IMR-90 (cell line): ENCODE results near the gene MXD4. TPM values are rescaled to one million over a fixed set of nuclear protein-coding genes. Genes with fewer than 3 reads are reported as not detected.

Experiments used
- ATAC-seq: fragments of 200-7000 bp; cut with Tn5 transposase; 2 replicates; pipeline ENCODE4 v1.9.1; 2020; ENCODE audit warnings: low read depth, mild to moderate bottlenecking, moderate library complexity
- BruUV-seq: library from RNA; stranded (reverse); fragments of 400-500 nt; replicated peaks from 2 replicates; lab custom pipeline; 2021; lab: Mats Ljungman, UMichigan
- CTCF ChIA-PET: fragments of 300-600 bp; formaldehyde crosslinking; extraction: SDS; loops from one replicate; lab custom pipeline; 2021; ENCODE audit warnings: antibody characterized with exemption; lab: Yijun Ruan, JAX
- POLR2A ChIA-PET: fragments of 300-600 bp; sonication (Branson Sonifier 250); formaldehyde crosslinking; loops from one replicate; lab custom pipeline; 2022; ENCODE audit warnings: antibody characterized with exemption; ENCODE audit not compliant: unreplicated experiment; lab: Charles Lee
- DNase-seq: peaks from one replicate; pipeline ENCODE4 v3.0.0; 2013
- H2AFZ ChIP-seq: replicated peaks from 2 replicates; pipeline ENCODE3; 2013; ENCODE audit warnings: low read length, mild to moderate bottlenecking; ENCODE audit not compliant: poor library complexity
- H2AK5ac ChIP-seq: 2 replicates; pipeline ENCODE4 v1.6.1; 2013; ENCODE audit warnings: low read depth, low read length, inconsistent platforms
- H2AK9ac ChIP-seq: replicated peaks from 2 replicates; pipeline ENCODE3; 2013; ENCODE audit warnings: mild to moderate bottlenecking, low read depth, low read length, moderate library complexity; ENCODE audit not compliant: poor library complexity
- H2BK120ac ChIP-seq: 2 replicates; pipeline ENCODE4 v1.6.1; 2013; ENCODE audit warnings: low read depth, low read length, inconsistent platforms
- H2BK15ac ChIP-seq: 3 replicates; pipeline ENCODE4 v1.6.1; 2013; ENCODE audit warnings: low read depth, low read length, inconsistent platforms
- H2BK20ac ChIP-seq: 2 replicates; pipeline ENCODE4 v1.6.1; 2013; ENCODE audit warnings: low read depth, mild to moderate bottlenecking, inconsistent platforms, low read length, moderate library complexity
- H2BK5ac ChIP-seq: 2 replicates; pipeline ENCODE4 v1.6.1; 2013; ENCODE audit warnings: mild to moderate bottlenecking, low read depth, low read length, inconsistent platforms; ENCODE audit not compliant: poor library complexity, severe bottlenecking
- H3K14ac ChIP-seq: replicated peaks from 2 replicates; pipeline ENCODE4 v1.6.1; 2013; ENCODE audit warnings: low read depth, low read length, inconsistent platforms
- H3K18ac ChIP-seq: 2 replicates; pipeline ENCODE4 v1.6.1; 2013; ENCODE audit warnings: low read depth, low read length, control low read depth
- H3K23ac ChIP-seq: 2 replicates; pipeline ENCODE4 v1.6.1; 2013; ENCODE audit warnings: low read depth, low read length, inconsistent platforms
- H3K27ac ChIP-seq: 2 replicates; pipeline ENCODE4 v1.5.1; 2013; ENCODE audit warnings: mild to moderate bottlenecking, control low read depth, low read length; ENCODE audit not compliant: insufficient read depth
- H3K27me3 ChIP-seq: 2 replicates; pipeline ENCODE4 v1.6.1; 2013; ENCODE audit warnings: low read length; ENCODE audit not compliant: control insufficient read depth, insufficient read depth
- H3K36me3 ChIP-seq: 2 replicates; pipeline ENCODE4 v1.6.1; 2013; ENCODE audit warnings: low read length, mixed read lengths; ENCODE audit not compliant: control insufficient read depth, insufficient read depth
- H3K4ac ChIP-seq: 2 replicates; pipeline ENCODE4 v1.6.1; 2013; ENCODE audit warnings: low read depth, low read length, inconsistent platforms
- H3K4me1 ChIP-seq: 2 replicates; pipeline ENCODE4 v1.6.1; 2013; ENCODE audit warnings: low read length, mixed read lengths; ENCODE audit not compliant: control insufficient read depth, insufficient read depth
- H3K4me2 ChIP-seq: 2 replicates; pipeline ENCODE4 v1.6.1; 2013; ENCODE audit warnings: low read depth, mild to moderate bottlenecking, control low read depth, low read length, moderate library complexity
- H3K4me3 ChIP-seq: 2 replicates; pipeline ENCODE4 v1.5.1; 2013; ENCODE audit warnings: low read depth, mild to moderate bottlenecking, control low read depth, low read length, moderate library complexity; ENCODE audit not compliant: insufficient read depth
- H3K56ac ChIP-seq: 2 replicates; pipeline ENCODE4 v1.6.1; 2013; ENCODE audit warnings: low read length, inconsistent platforms; ENCODE audit not compliant: insufficient read depth; ENCODE audit errors: extremely low read depth
- H3K79me1 ChIP-seq, 2 experiments: 2 replicates each; pipeline ENCODE4 v1.6.1; 2013; ENCODE audit warnings: low read length in 2 of 2, inconsistent platforms in 1 of 2, low read depth in 1 of 2
- H3K9ac ChIP-seq: 2 replicates; pipeline ENCODE4 v1.6.1; 2013; ENCODE audit warnings: low read depth, low read length, control low read depth
- H3K9me1 ChIP-seq: 2 replicates; pipeline ENCODE4 v1.6.1; 2013; ENCODE audit warnings: low read length, inconsistent platforms; ENCODE audit not compliant: insufficient read depth
- H3K9me3 ChIP-seq: 2 replicates; pipeline ENCODE4 v1.6.1; 2013; ENCODE audit warnings: low read length; ENCODE audit not compliant: control insufficient read depth, insufficient read depth
- H4K20me1 ChIP-seq: 2 replicates; pipeline ENCODE4 v1.6.1; 2013; ENCODE audit warnings: low read length, inconsistent platforms; ENCODE audit not compliant: insufficient read depth
- H4K5ac ChIP-seq: 2 replicates; pipeline ENCODE4 v1.6.1; 2013; ENCODE audit warnings: mild to moderate bottlenecking, low read depth, low read length, control low read depth
- H4K8ac ChIP-seq, 2 experiments: 2 replicates each; pipeline ENCODE4 v1.6.1; 2013; ENCODE audit warnings: low read depth in 2 of 2, low read length in 2 of 2, control low read depth in 1 of 2, inconsistent platforms in 1 of 2
- H4K91ac ChIP-seq: 2 replicates; pipeline ENCODE4 v1.6.1; 2013; ENCODE audit warnings: low read depth, low read length, inconsistent platforms; ENCODE audit not compliant: insufficient read depth
- BHLHE40 ChIP-seq: fragments of 150-350 bp; IDR thresholded peaks from 2 replicates; pipeline ENCODE4 v1.6.1; 2016; ENCODE audit warnings: mild to moderate bottlenecking, low read depth, low read length
- CEBPB ChIP-seq: IDR thresholded peaks from 2 replicates; pipeline ENCODE4 v1.6.1; 2012; ENCODE audit warnings: low read depth, low read length, improper control_type of control experiment
- FOS ChIP-seq: fragments of 150-350 bp; IDR thresholded peaks from 2 replicates; pipeline ENCODE4 v1.6.1; 2016; ENCODE audit warnings: low read depth, low read length
- MAFK ChIP-seq: IDR thresholded peaks from 2 replicates; pipeline ENCODE4 v1.6.1; 2012; ENCODE audit warnings: low read depth, low read length, improper control_type of control experiment
- MXI1 ChIP-seq: IDR thresholded peaks from 2 replicates; pipeline ENCODE4 v1.6.1; 2012; ENCODE audit warnings: low read depth, mild to moderate bottlenecking, low read length, moderate library complexity, borderline replicate concordance
- NFE2L2 ChIP-seq: fragments of 150-350 bp; IDR thresholded peaks from 2 replicates; pipeline ENCODE4 v1.6.1; 2016; ENCODE audit warnings: low read depth, mild to moderate bottlenecking, low read length
- RAD21 ChIP-seq: IDR thresholded peaks from 2 replicates; pipeline ENCODE4 v1.6.1; 2012; ENCODE audit warnings: low read length, improper control_type of control experiment
- RCOR1 ChIP-seq: IDR thresholded peaks from 2 replicates; pipeline ENCODE4 v1.6.1; 2012; ENCODE audit warnings: mild to moderate bottlenecking, low read length, improper control_type of control experiment; ENCODE audit not compliant: insufficient replicate concordance
- RFX5 ChIP-seq: IDR thresholded peaks from 2 replicates; pipeline ENCODE4 v1.8.0; 2012; ENCODE audit warnings: low read depth, mild to moderate bottlenecking, low read length, moderate library complexity
- WGBS, 2 experiments: methylation state at CpG; one replicate each; pipeline versions ENCODE4 v1.1.5 to v1.1.7; 2013; ENCODE audit warnings: missing lambda C conversion rate in 2 of 2; ENCODE audit not compliant: insufficient read length in 1 of 2; ENCODE audit errors: extremely low coverage in 2 of 2; 5-methylcytosine and 5-hydroxymethylcytosine counted together
- dilution Hi-C: fragments of 300-500 bp; cut with HindIII; formaldehyde crosslinking; loops from one replicate; pipeline ENCODE4 v1.14.3; 2018; ENCODE audit warnings: low sequenced_read_pairs; ENCODE audit not compliant: unreplicated experiment
- in situ Hi-C: fragments of 300-500 bp; cut with MboI; formaldehyde crosslinking; loops from 3 replicates; pipeline ENCODE4 v1.14.3; 2019; ENCODE audit warnings: low sequenced_read_pairs, inconsistent platforms, mixed read lengths
- intact Hi-C: fragments of 100-400 bp; cut with micrococcal nuclease; formaldehyde crosslinking; loops from 2 replicates; pipeline ENCODE4 v1.10.0; 2022
- polyA plus RNA-seq, 3 experiments: library from polyadenylated mRNA; depleted of rRNA; stranded (reverse); fragments of >200 nt; gene quantifications; 2 replicates each; pipeline ENCODE4 v1.2.3, GENCODE V29; 2012; ENCODE audit warnings: low replicate concordance in 1 of 3
- total RNA-seq: library from RNA; depleted of rRNA; stranded (reverse); fragments of >200 nt; gene quantifications from 2 replicates; pipeline ENCODE4 v1.2.3, GENCODE V29; 2012
- TF ChIP-seq, protein P1 (sequence below): fragments of 150-350 bp; IDR thresholded peaks from 2 replicates; pipeline ENCODE4 v1.6.1; 2016; ENCODE audit warnings: low read depth, mild to moderate bottlenecking, low read length, moderate library complexity, borderline replicate concordance
- TF ChIP-seq, protein P2 (sequence below): fragments of 150-350 bp; IDR thresholded peaks from 2 replicates; pipeline ENCODE4 v1.6.1; 2017; ENCODE audit warnings: mild to moderate bottlenecking, antibody characterized with exemption, low read length, low read depth

The MXD4 gene
- total and polyA plus RNA-seq, 2 of the 4 experiments (the other 2 are of a cell fraction) = 22.8 to 54.4 TPM

DNA sequence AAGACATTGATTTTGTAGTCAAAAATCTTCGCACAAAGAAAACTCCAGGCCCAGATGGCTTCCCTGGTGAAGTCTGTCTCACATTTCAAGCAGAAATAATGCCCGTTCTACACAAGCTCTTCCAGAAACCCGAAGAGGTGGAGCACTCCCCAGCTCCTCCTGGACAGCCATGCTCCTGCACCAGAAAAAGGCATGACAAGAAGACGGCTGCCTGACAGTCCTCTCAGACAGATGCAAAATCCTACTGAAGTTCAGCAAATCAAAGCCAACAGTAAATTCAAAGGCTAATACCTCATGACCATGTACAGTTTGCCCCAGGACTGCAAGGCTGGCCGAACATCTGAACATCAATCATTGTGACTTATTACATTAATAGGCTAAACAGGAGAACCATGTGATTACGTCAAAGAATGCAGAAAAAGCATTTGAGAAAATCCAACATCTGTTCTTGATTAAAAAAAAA is 30.8 kb upstream of the MXD4 start:
- Histone ChIP-seq H4K5ac (no peak overlapping the region), H3K14ac (no peak overlapping the region), H3K27me3 (no peaks in the 10 kb centered on the region), H3K9ac (no peak overlapping the region), H3K4me1 (peaks cover 11% of the 10 kb centered on the region), H3K4ac (peak overlapping the region; percentile 40; the same call in 1 of the 2 replicates), H2BK20ac (0 out of 2 replicates have a peak overlapping the region, but pooled peaks have one; percentile 16), H3K4me3 (no peak overlapping the region), H2BK15ac (no peak overlapping the region), H3K9me3 (no peaks in the 10 kb centered on the region), H3K18ac (no peak overlapping the region), H2BK120ac (no peak overlapping the region), H3K79me1 (no peaks in the 10 kb centered on the region), H2BK5ac (no peak overlapping the region), H2AFZ (peak overlapping the region; percentile 16), H3K4me2 (no peak overlapping the region; the same call in 1 of the 2 replicates), H4K20me1 (peaks cover 8% of the 10 kb centered on the region; the same call in 1 of the 2 replicates), H2AK9ac (peak overlapping the region; percentile 39), H2AK5ac (no peak overlapping the region), H3K27ac (peak overlapping the region; percentile 56; the same call in 1 of the 2 replicates), H3K36me3 (no peaks in the 10 kb centered on the region), H4K91ac (no peak overlapping the region), H3K9me1 (peaks cover 2% of the 10 kb centered on the region; the same call in 1 of the 2 replicates), H3K23ac (no peak overlapping the region), H3K56ac (no peak overlapping the region), H4K8ac (no peak overlapping the region)
- peak; percentile 79 for ATAC-seq
- DNase-seq = peak; percentile 75
- no TSS peak for BruUV-seq
- no peak for TF ChIP-seq MAFK
- no peak for TF ChIP-seq RAD21
- TF ChIP-seq BHLHE40 = no peak
- TF ChIP-seq RCOR1 = no peak
- no peak for TF ChIP-seq NFE2L2
- no peak for TF ChIP-seq FOS
- no peak for TF ChIP-seq CEBPB
- TF ChIP-seq, protein P1, sequence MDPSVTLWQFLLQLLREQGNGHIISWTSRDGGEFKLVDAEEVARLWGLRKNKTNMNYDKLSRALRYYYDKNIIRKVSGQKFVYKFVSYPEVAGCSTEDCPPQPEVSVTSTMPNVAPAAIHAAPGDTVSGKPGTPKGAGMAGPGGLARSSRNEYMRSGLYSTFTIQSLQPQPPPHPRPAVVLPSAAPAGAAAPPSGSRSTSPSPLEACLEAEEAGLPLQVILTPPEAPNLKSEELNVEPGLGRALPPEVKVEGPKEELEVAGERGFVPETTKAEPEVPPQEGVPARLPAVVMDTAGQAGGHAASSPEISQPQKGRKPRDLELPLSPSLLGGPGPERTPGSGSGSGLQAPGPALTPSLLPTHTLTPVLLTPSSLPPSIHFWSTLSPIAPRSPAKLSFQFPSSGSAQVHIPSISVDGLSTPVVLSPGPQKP = no peak
- TF ChIP-seq MXI1 = no peak
- no peak for TF ChIP-seq RFX5
- TF ChIP-seq, protein P2, sequence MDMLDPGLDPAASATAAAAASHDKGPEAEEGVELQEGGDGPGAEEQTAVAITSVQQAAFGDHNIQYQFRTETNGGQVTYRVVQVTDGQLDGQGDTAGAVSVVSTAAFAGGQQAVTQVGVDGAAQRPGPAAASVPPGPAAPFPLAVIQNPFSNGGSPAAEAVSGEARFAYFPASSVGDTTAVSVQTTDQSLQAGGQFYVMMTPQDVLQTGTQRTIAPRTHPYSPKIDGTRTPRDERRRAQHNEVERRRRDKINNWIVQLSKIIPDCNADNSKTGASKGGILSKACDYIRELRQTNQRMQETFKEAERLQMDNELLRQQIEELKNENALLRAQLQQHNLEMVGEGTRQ = no peak
- CTCF ChIA-PET = interaction anchor here (0.6 to 0.8 kb wide), 2 partner anchors 9 to 568 kb away, joined by 3 to 6 read pairs; no protein-coding TSS in a partner anchor
- in situ Hi-C loops = no loop called here
- dilution Hi-C loops = no loop called here
- POLR2A ChIA-PET = interaction anchor here (1.1 kb wide), 1 partner anchor 30 kb away, joined by 3 read pairs; no protein-coding TSS in a partner anchor
- 70% methylated on average over 2 of the region's 6 CpGs; no CpG with 5 or more reads in 1 of the 2 experiments for WGBS, 2 experiments
- intact Hi-C loops = no loop called here
